Ectodermal cell (in vitro differentiated cells): ENCODE measurements around the gene COQ5.
"Not testable (repeated sequence)": the region's sequence is repeated elsewhere in the genome, so short reads cannot be mapped to it uniquely, and the experiment has no call there.

Experiments used
- H3K27ac ChIP-seq: 2 replicates; pipeline ENCODE4 v1.7.0; 2013; ENCODE audit warnings: mild to moderate bottlenecking, low read depth, low read length; ENCODE audit not compliant: insufficient read depth, poor library complexity, severe bottlenecking
- H3K27me3 ChIP-seq: 2 replicates; pipeline ENCODE4 v1.7.0; 2013; ENCODE audit warnings: mild to moderate bottlenecking, low read length; ENCODE audit not compliant: insufficient read depth, control insufficient read depth, poor library complexity, severe bottlenecking
- H3K36me3 ChIP-seq: one replicate; pipeline ENCODE4 v1.7.0; 2013; ENCODE audit warnings: low read length; ENCODE audit not compliant: control insufficient read depth, insufficient read depth
- H3K4me1 ChIP-seq: one replicate; pipeline ENCODE4 v1.7.0; 2013; ENCODE audit warnings: low read length; ENCODE audit not compliant: control insufficient read depth, insufficient read depth
- H3K4me3 ChIP-seq: 2 replicates; pipeline ENCODE4 v1.7.0; 2013; ENCODE audit warnings: low read depth, low read length, control low read depth; ENCODE audit not compliant: insufficient read depth
- H3K9me3 ChIP-seq: 2 replicates; pipeline ENCODE4 v1.7.0; 2013; ENCODE audit warnings: mild to moderate bottlenecking, low read length, moderate library complexity; ENCODE audit not compliant: control insufficient read depth
- WGBS, 2 experiments: methylation state at CpG; one replicate each; pipeline ENCODE4 v1.1.7; 2013; ENCODE audit warnings: missing lambda C conversion rate in 2 of 2; 5-methylcytosine and 5-hydroxymethylcytosine counted together

COQ5 gene

GRCh38 chr12:120497524-120498150 lies 31.3 kb downstream of the COQ5 start:
- Histone ChIP-seq H3K36me3 (peaks cover 12% of the 10 kb centered on the region), H3K9me3 (no peaks in the 10 kb centered on the region), H3K4me1 (peaks cover 2% of the 10 kb centered on the region), H3K4me3 (peak overlapping the region; percentile 94), H3K27ac (no peak overlapping the region), H3K27me3 (no peaks in the 10 kb centered on the region)
- WGBS, 2 experiments: 76 to 77% methylated on average over 7 to 8 of the region's 9 CpGs

DNA sequence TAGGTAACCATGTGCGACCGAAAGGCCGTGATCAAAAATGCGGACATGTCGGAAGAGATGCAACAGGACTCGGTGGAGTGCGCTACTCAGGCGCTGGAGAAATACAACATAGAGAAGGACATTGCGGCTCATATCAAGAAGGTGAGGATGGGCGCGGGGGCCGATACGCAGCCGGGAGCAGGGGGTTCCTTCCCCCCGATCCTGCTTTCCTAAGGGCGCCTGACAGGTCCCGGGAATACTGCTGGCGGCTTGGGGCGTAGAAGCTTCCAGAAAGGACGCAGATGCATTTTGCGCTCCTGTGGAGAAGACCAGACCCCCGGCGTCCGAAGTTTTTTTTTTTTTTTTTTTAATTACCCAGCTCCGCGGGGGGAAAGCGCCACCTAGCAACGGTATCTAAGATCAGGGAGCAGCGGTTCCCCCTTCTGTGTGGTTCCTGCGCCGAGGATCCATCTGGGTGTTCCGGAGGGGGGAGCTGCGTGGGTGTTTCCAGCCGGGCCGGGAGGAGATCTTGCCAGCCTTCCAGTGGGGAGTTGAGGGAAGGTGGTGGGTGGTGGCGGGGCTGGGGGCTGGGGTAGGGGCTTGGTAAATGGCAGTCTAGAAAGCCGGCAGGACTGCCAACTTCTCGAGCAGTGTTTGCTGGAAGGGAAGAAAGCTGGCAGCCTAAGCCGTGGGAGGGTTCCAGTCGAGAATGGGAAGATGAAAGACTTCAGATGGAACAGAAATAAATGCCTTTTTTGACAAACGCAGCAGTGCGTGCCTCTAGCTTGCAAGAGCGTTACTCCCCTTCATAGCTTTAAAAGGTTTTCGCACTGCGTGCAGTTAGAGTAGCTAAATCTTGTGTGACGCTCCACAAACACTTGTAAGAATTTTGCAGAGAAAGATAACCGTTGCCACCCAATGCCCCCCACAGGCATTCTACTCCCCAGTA lies 32.3 kb downstream of the COQ5 start:
- peak overlapping the region; percentile 83 for H3K27ac ChIP-seq
- 1% methylated on average over 47 of the region's 47 CpGs for WGBS, 2 experiments
- no peaks in the 10 kb centered on the region for H3K9me3 ChIP-seq
- H3K36me3 ChIP-seq: peaks cover 9% of the 10 kb centered on the region
- H3K4me1 ChIP-seq: peaks cover 2% of the 10 kb centered on the region
- peak overlapping the region; percentile 94 for H3K4me3 ChIP-seq
- H3K27me3 ChIP-seq: no peaks in the 10 kb centered on the region

- 0 to 1% methylated on average over 53 of the region's 53 CpGs for WGBS, 2 experiments
- no peaks in the 10 kb centered on the region for H3K27me3 ChIP-seq
Measured at GRCh38 chr12:120495731-120496412, 33.1 kb downstream of the COQ5 start, which contains the start of gene DYNLL1. TSS of gene DYNLL1 (plus strand) at chr12:120496113. CDS start at chr12:120496422, 309 bp downstream.

GRCh38 chr12:120495186-120495730 lies 33.7 kb downstream of the COQ5 start:
- Histone ChIP-seq H3K4me1 (peaks cover 2% of the 10 kb centered on the region), H3K9me3 (no peaks in the 10 kb centered on the region), H3K36me3 (peaks cover 7% of the 10 kb centered on the region), H3K27me3 (no peaks in the 10 kb centered on the region), H3K27ac (peak overlapping the region; percentile 54), H3K4me3 (peak overlapping the region; percentile 94)
- WGBS, 2 experiments: 8 to 11% methylated on average over 17 of the region's 17 CpGs

More at GRCh38 chr12:120495731-120496412, 33.1 kb downstream of the COQ5 start, which contains the start of gene DYNLL1:
- peak within 1 kb of the TSS; percentile 94 for H3K4me3 ChIP-seq
- peaks cover 9% of the 10 kb centered on the region for H3K36me3 ChIP-seq
- no peaks in the 10 kb centered on the region for H3K9me3 ChIP-seq
- peak within 1 kb of the TSS; percentile 83 for H3K27ac ChIP-seq
- peaks cover 2% of the 10 kb centered on the region for H3K4me1 ChIP-seq

DNA sequence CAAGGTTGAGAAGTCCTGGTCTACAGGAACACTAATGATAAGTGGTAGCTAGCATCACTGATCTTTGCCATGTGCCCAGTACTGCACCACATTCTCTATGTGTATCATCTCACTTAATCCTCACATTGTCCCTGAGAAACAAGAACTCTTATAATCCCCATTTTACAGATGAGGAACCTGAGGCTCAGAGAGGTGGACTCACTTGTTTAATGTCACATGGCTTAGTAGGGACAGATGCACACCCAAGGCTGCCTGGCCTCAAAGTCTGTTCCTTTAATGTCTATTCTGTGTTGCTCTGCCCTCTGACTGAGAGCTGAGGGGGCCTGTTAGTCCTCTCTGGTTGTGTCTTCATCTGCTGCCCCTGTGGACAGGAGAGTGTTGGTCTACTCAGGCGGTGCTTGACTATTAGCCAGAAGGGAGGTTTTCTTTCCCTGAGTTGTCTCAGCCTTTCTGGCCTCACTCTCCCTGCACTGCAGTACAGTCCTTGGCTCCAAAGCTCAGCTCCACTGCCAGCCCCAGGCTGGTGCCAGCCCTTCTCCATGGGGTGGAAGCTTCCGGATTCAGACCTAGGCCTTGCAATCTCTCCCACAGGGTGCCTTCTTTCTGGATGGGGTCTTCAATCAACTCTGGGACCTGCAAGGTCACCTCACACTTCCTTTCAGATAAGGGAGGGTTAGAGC lies 38.0 kb downstream of the COQ5 start:
- Histone ChIP-seq H3K36me3 (no peaks in the 10 kb centered on the region), H3K4me3 (no peak overlapping the region)
- WGBS, 2 experiments: 93 to 94% methylated on average over 2 of the region's 2 CpGs

DNA sequence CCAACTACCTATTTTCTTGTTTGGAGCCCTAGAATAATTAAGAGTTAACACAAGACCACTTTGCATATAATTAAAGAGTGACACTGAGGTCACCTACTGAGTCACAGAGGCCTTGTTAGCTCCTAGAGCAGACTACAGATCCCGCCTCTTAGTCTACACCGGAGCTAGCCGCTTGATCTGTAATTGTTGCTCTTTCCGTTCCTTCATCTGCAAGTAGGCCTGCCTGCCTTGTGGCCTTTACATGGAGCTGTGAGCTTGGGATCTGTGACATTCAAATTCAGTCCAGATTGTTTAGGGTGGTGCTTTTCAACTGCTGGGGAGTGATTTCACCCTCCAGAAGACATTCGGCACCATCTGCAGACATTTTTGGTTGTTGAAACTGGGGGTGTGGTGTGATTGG lies 38.6 kb downstream of the COQ5 start:
- no peak overlapping the region for H3K27ac ChIP-seq
- H3K27me3 ChIP-seq: no peaks in the 10 kb centered on the region
- H3K36me3 ChIP-seq: no peaks in the 10 kb centered on the region
- no peaks in the 10 kb centered on the region for H3K4me1 ChIP-seq
- no peak overlapping the region for H3K4me3 ChIP-seq
- 92 to 95% methylated on average over 5 of the region's 5 CpGs for WGBS, 2 experiments
- no peaks in the 10 kb centered on the region for H3K9me3 ChIP-seq

More for the DNA sequence above, 38.0 kb downstream of the COQ5 start:
- no peak overlapping the region for H3K27ac ChIP-seq
- no peaks in the 10 kb centered on the region for H3K9me3 ChIP-seq
- H3K4me1 ChIP-seq: no peaks in the 10 kb centered on the region
- H3K27me3 ChIP-seq: no peaks in the 10 kb centered on the region

DNA sequence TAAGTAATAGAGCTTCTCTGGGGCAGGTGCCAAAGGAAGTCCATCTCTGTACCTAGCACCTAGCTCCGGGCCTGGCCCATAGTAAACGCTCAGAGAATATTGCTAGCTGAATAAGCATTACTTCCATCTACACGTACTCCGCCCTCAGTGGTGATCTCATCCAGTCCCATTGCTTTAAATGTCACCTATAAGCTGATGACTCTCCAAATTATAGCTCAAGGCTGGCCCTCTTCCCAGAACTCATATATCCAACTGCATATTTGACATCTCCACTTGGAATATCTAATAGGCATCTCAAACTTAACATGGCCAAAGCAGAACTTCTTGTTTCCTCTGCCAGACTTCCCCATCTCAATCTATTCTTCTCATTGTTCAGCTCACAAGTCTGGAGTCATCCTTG lies 39.9 kb downstream of the COQ5 start:
- 93 to 96% methylated on average over 4 of the region's 4 CpGs for WGBS, 2 experiments
- H3K27ac ChIP-seq: no peak overlapping the region

GRCh38 chr12:120488057-120488640 lies 40.8 kb downstream of the COQ5 start:
- Histone ChIP-seq H3K36me3 (no peaks in the 10 kb centered on the region), H3K9me3 (no peaks in the 10 kb centered on the region), H3K4me3 (no peak overlapping the region), H3K4me1 (no peaks in the 10 kb centered on the region), H3K27me3 (no peaks in the 10 kb centered on the region), H3K27ac (no peak overlapping the region)
- 75 to 76% methylated on average over 5 of the region's 5 CpGs for WGBS, 2 experiments

More for the DNA sequence above, 39.9 kb downstream of the COQ5 start:
- Histone ChIP-seq H3K9me3 (no peaks in the 10 kb centered on the region), H3K27me3 (no peaks in the 10 kb centered on the region), H3K36me3 (no peaks in the 10 kb centered on the region), H3K4me1 (no peaks in the 10 kb centered on the region), H3K4me3 (no peak overlapping the region)

DNA sequence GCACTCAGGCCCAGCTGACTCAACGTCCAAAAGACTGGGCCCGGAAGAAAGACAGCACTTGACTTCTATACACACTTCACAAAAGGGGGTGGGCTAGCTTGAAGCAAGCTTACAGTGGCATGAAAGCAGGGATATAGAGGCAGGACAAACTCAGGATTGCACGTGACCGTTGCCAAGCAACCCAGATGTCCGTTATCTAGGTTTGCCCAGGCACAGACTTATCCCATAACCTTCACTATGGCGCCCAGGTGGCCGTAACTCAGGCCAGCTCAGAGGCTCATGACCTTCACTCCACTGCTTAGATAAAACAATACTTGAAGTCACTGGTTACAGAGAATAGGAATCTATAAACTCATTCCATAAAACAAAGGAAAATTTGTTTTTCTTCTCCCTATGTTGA lies 41.4 kb downstream of the COQ5 start:
- 93 to 95% methylated on average over 7 of the region's 7 CpGs for WGBS, 2 experiments
- H3K36me3 ChIP-seq, H3K9me3 ChIP-seq, H3K27me3 ChIP-seq, H3K4me1 ChIP-seq, H3K4me3 ChIP-seq, H3K27ac ChIP-seq: not testable (repeated sequence)
